Neural cell (in vitro differentiated cells): ENCODE results near the gene NCKAP5. TPM values are rescaled to one million over a fixed set of nuclear protein-coding genes. Genes with fewer than 3 reads are reported as not detected.

Source experiments
- H2AFZ ChIP-seq: fragments of 200-600, 300-800 bp; sonication (generic), shearing (Covaris generic); 2 replicates; pipeline ENCODE4 v1.6.0; 2014; ENCODE audit warnings: low read depth, mild to moderate bottlenecking, antibody characterized with exemption, low read length, moderate library complexity
- H3F3A ChIP-seq: fragments of 200-600 bp; shearing (Covaris generic); 2 replicates; pipeline ENCODE4 v1.6.1; 2016; ENCODE audit warnings: mild to moderate bottlenecking, moderate library complexity, mixed read lengths, antibody characterized with exemption, low read length; ENCODE audit not compliant: insufficient read depth, poor library complexity, severe bottlenecking
- H3K27ac ChIP-seq: fragments of 200-600, 300-800 bp; sonication (generic), shearing (Covaris generic); 2 replicates; pipeline ENCODE4 v1.5.1; 2014; ENCODE audit warnings: mild to moderate bottlenecking, low read length, moderate library complexity
- H3K27me3 ChIP-seq: fragments of 300-800, 200-600 bp; sonication (generic), shearing (Covaris generic); 2 replicates; pipeline ENCODE4 v1.6.0; 2014; ENCODE audit warnings: mild to moderate bottlenecking, low read depth, low read length, moderate library complexity; ENCODE audit not compliant: insufficient read depth
- H3K36me3 ChIP-seq: fragments of 300-800, 200-600 bp; sonication (generic), shearing (Covaris generic); 2 replicates; pipeline ENCODE4 v1.5.1; 2014; ENCODE audit warnings: mild to moderate bottlenecking, antibody characterized with exemption, low read length, moderate library complexity; ENCODE audit not compliant: insufficient read depth
- H3K4me2 ChIP-seq: fragments of 300-800, 200-600 bp; sonication (generic), shearing (Covaris generic); 2 replicates; pipeline ENCODE4 v1.6.0; 2014; ENCODE audit warnings: mild to moderate bottlenecking, low read length
- H3K4me3 ChIP-seq: fragments of 300-800, 200-600 bp; sonication (generic), shearing (Covaris generic); 2 replicates; pipeline ENCODE4 v1.5.1; 2014; ENCODE audit warnings: mild to moderate bottlenecking, low read length, moderate library complexity
- H3K79me2 ChIP-seq: fragments of 200-600 bp; shearing (Covaris generic); replicated peaks from 2 replicates; pipeline ENCODE4 v1.6.0; 2014; ENCODE audit warnings: mild to moderate bottlenecking, low read length, moderate library complexity; ENCODE audit not compliant: insufficient read depth
- H3K9ac ChIP-seq: fragments of 300-800, 200-600 bp; sonication (generic), shearing (Covaris generic); 2 replicates; pipeline ENCODE4 v1.6.1; 2016; ENCODE audit warnings: mild to moderate bottlenecking, low read length, mixed read lengths
- H3K9me2 ChIP-seq: fragments of 200-600 bp; shearing (Covaris generic); 2 replicates; pipeline ENCODE4 v1.6.1; 2016; ENCODE audit warnings: mild to moderate bottlenecking, low read length, mixed read lengths; ENCODE audit not compliant: insufficient read depth
- H3K9me3 ChIP-seq: fragments of 200-600, 300-800 bp; sonication (generic), shearing (Covaris generic); 2 replicates; pipeline ENCODE4 v1.6.1; 2016; ENCODE audit warnings: mild to moderate bottlenecking, mixed run types, low read length, moderate library complexity, mixed read lengths
- H4K20me1 ChIP-seq: fragments of 200-600 bp; shearing (Covaris generic); 2 replicates; pipeline ENCODE4 v1.6.1; 2016; ENCODE audit warnings: mild to moderate bottlenecking, mixed run types; ENCODE audit not compliant: insufficient read depth
- EP300 ChIP-seq: fragments of 450-650 bp; conservative IDR thresholded peaks from 2 replicates; pipeline ENCODE4 v1.6.1; 2014; ENCODE audit warnings: antibody characterized with exemption, mild to moderate bottlenecking, moderate library complexity; ENCODE audit not compliant: poor library complexity, severe bottlenecking
- EZH2 ChIP-seq: fragments of 200-600, 300-800 bp; shearing (Covaris generic), sonication (generic); IDR thresholded peaks from 2 replicates; pipeline ENCODE4 v1.6.1; 2014; ENCODE audit warnings: antibody characterized with exemption, low read length, borderline replicate concordance, mild to moderate bottlenecking; ENCODE audit not compliant: insufficient read depth, poor library complexity, severe bottlenecking
- MXI1 ChIP-seq: fragments of 450-650 bp; conservative IDR thresholded peaks from 2 replicates; pipeline ENCODE4 v1.6.1; 2014; ENCODE audit warnings: antibody characterized with exemption, mild to moderate bottlenecking; ENCODE audit not compliant: poor library complexity, severe bottlenecking
- POLR2AphosphoS5 ChIP-seq: IDR thresholded peaks from 2 replicates; pipeline ENCODE4 v1.6.1; 2012
- RAD21 ChIP-seq: fragments of 450-650 bp; conservative IDR thresholded peaks from 2 replicates; pipeline ENCODE4 v1.6.1; 2014; ENCODE audit warnings: antibody characterized with exemption, mild to moderate bottlenecking, moderate library complexity
- SMC3 ChIP-seq: fragments of 450-650 bp; conservative IDR thresholded peaks from 2 replicates; pipeline ENCODE4 v1.6.1; 2014; ENCODE audit warnings: antibody characterized with exemption, mild to moderate bottlenecking, moderate library complexity; ENCODE audit not compliant: poor library complexity
- TAF1 ChIP-seq: IDR thresholded peaks from 2 replicates; pipeline ENCODE4 v1.6.1; 2012; ENCODE audit warnings: low read depth
- polyA plus RNA-seq: library from polyadenylated mRNA; depleted of rRNA; stranded (reverse); fragments of >200 nt; gene quantifications from 2 replicates; pipeline ENCODE4 v1.2.3, GENCODE V29; 2014
- TF ChIP-seq, protein P1 (sequence below): IDR thresholded peaks from 2 replicates; pipeline ENCODE4 v1.6.1; 2012; ENCODE audit warnings: borderline replicate concordance
- TF ChIP-seq, protein P2 (sequence below): fragments of 450-650 bp; IDR thresholded peaks from 2 replicates; pipeline ENCODE4 v1.5.1; 2014; ENCODE audit warnings: antibody characterized with exemption, mild to moderate bottlenecking, moderate library complexity; ENCODE audit not compliant: poor library complexity, severe bottlenecking

NCKAP5 gene
- polyA plus RNA-seq, 1 donor from 2014 or later: 2.4 TPM

DNA sequence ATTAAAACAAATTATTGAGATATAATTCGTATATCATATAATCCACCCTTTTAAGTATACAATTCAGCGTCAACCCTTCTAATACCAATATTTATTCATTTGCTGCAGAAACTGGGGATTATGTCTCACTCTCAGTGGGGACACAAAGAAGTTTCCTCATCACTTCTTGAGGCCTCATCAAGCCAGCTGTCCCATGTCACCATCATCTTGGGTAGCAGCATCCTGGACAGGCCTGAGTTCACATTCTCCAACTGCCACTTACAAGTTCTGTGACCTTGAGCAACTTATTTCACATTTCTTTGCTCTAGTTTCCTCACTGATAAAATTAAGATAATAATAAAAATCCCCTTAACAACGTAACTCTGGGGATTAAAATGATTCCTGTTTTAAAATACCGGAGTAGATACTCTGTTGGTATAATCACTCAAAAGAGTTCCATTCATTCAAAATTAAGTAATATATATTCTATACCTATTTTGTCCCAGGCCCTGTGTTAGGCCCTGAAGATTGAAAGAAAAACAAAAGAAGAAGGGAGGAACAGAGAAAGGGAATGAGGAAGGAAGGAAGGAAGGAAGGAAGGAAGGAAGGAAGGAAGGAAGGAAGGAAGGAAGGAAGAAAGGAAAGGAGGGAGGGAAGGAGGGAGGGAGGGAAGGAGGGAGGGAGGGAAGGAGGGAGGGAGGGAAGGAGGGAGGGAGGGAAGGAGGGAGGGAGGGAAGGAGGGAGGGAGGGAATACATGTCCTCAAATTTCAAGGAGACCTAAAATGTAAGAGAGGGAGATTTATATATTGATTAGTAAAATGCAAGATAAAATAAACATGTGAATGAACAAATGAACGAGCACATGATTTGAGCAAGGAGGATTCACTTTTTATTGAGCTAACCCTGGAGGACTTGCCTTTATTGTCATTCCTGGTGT lies 42.4 kb downstream of the NCKAP5 start:
- Histone ChIP-seq H3K9me3 (no peaks in the 10 kb centered on the region), H3K4me3 (no peak overlapping the region), H3K36me3 (no peaks in the 10 kb centered on the region), H3K9me2 (no peaks in the 10 kb centered on the region), H4K20me1 (no peaks in the 10 kb centered on the region), H3F3A (no peaks in the 10 kb centered on the region), H3K79me2 (no peaks in the 10 kb centered on the region), H3K4me2 (no peak overlapping the region), H3K27ac (no peak overlapping the region), H3K9ac (no peak overlapping the region), H2AFZ (no peak overlapping the region), H3K27me3 (no peaks in the 10 kb centered on the region)
- no peak for TF ChIP-seq EP300
- TF ChIP-seq, protein P1, sequence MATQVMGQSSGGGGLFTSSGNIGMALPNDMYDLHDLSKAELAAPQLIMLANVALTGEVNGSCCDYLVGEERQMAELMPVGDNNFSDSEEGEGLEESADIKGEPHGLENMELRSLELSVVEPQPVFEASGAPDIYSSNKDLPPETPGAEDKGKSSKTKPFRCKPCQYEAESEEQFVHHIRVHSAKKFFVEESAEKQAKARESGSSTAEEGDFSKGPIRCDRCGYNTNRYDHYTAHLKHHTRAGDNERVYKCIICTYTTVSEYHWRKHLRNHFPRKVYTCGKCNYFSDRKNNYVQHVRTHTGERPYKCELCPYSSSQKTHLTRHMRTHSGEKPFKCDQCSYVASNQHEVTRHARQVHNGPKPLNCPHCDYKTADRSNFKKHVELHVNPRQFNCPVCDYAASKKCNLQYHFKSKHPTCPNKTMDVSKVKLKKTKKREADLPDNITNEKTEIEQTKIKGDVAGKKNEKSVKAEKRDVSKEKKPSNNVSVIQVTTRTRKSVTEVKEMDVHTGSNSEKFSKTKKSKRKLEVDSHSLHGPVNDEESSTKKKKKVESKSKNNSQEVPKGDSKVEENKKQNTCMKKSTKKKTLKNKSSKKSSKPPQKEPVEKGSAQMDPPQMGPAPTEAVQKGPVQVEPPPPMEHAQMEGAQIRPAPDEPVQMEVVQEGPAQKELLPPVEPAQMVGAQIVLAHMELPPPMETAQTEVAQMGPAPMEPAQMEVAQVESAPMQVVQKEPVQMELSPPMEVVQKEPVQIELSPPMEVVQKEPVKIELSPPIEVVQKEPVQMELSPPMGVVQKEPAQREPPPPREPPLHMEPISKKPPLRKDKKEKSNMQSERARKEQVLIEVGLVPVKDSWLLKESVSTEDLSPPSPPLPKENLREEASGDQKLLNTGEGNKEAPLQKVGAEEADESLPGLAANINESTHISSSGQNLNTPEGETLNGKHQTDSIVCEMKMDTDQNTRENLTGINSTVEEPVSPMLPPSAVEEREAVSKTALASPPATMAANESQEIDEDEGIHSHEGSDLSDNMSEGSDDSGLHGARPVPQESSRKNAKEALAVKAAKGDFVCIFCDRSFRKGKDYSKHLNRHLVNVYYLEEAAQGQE: no peak
- TF ChIP-seq, protein P2, sequence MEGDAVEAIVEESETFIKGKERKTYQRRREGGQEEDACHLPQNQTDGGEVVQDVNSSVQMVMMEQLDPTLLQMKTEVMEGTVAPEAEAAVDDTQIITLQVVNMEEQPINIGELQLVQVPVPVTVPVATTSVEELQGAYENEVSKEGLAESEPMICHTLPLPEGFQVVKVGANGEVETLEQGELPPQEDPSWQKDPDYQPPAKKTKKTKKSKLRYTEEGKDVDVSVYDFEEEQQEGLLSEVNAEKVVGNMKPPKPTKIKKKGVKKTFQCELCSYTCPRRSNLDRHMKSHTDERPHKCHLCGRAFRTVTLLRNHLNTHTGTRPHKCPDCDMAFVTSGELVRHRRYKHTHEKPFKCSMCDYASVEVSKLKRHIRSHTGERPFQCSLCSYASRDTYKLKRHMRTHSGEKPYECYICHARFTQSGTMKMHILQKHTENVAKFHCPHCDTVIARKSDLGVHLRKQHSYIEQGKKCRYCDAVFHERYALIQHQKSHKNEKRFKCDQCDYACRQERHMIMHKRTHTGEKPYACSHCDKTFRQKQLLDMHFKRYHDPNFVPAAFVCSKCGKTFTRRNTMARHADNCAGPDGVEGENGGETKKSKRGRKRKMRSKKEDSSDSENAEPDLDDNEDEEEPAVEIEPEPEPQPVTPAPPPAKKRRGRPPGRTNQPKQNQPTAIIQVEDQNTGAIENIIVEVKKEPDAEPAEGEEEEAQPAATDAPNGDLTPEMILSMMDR: no peak
- no peak for TF ChIP-seq RAD21
- TF ChIP-seq SMC3: no peak
- no peak for TF ChIP-seq MXI1

DNA sequence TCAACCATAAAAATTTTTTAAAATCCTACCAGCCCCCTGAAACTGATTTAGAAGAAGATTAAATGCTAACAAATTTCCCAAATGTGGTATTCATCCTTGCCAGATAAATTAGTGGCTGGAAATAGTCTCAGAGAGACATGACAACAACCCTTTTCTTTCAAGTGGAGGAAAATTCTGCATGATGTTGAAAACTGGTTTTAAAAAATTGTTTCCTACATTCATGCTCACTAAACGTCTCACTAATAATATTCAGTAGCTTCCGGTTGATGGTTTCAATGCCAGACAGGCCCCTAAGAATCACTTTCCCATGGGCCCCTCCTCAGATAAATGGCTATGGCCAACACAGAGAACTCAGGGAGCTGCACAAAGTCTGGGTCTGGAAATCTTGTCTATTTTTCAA lies 43.2 kb downstream of the NCKAP5 start:
- no peaks in the 10 kb centered on the region for H3K9me2 ChIP-seq
- TF ChIP-seq RAD21 (no peak), MXI1 (no peak), EP300 (no peak), EZH2 (no peak), TAF1 (no peak), SMC3 (no peak), POLR2AphosphoS5 (no peak)
- TF ChIP-seq, protein P2: no peak
- TF ChIP-seq, protein P1: no peak

More for the DNA sequence above, 43.2 kb downstream of the NCKAP5 start:
- no peaks in the 10 kb centered on the region for H3K79me2 ChIP-seq
- no peaks in the 10 kb centered on the region for H3K27me3 ChIP-seq
- no peak overlapping the region for H3K27ac ChIP-seq
- H3K9ac ChIP-seq: no peak overlapping the region
- no peaks in the 10 kb centered on the region for H3F3A ChIP-seq
- H3K4me3 ChIP-seq: no peak overlapping the region
- no peaks in the 10 kb centered on the region for H4K20me1 ChIP-seq
- no peak overlapping the region for H2AFZ ChIP-seq
- no peaks in the 10 kb centered on the region for H3K9me3 ChIP-seq
- H3K36me3 ChIP-seq: no peaks in the 10 kb centered on the region
- no peak overlapping the region for H3K4me2 ChIP-seq
